WTC11 (cell line): ENCODE data around the gene ICAM1.

Experiments
- CREB1 ChIP-seq: sonication (generic); formaldehyde crosslinking; IDR thresholded peaks from 2 replicates; pipeline ENCODE4 v1.8.0; 2023; ENCODE audit warnings: mild to moderate bottlenecking, missing genetic modification reagents
- CREM ChIP-seq: sonication (generic); formaldehyde crosslinking; IDR thresholded peaks from 2 replicates; pipeline ENCODE4 v1.8.1; 2022; ENCODE audit warnings: mild to moderate bottlenecking, missing genetic modification reagents, moderate library complexity
- CTCF ChIP-seq: fragments of 200-600 bp; IDR thresholded peaks from 2 replicates; pipeline ENCODE4 v1.8.0; 2022; ENCODE audit warnings: antibody characterized with exemption
- E2F4 ChIP-seq: sonication (generic); formaldehyde crosslinking; IDR thresholded peaks from 2 replicates; pipeline ENCODE4 v1.8.1; 2022; ENCODE audit warnings: low read depth, mild to moderate bottlenecking, moderate library complexity, missing genetic modification reagents, borderline replicate concordance
- ESRRA ChIP-seq: sonication (generic); formaldehyde crosslinking; IDR thresholded peaks from 2 replicates; pipeline ENCODE4 v1.8.1; 2022; ENCODE audit warnings: mild to moderate bottlenecking, missing genetic modification reagents, borderline replicate concordance
- GRHL2 ChIP-seq: fragments of 250-450 bp; sonication (Bioruptor Pico); IDR thresholded peaks from 2 replicates; pipeline ENCODE4 v1.8.0; 2022; ENCODE audit warnings: mild to moderate bottlenecking, moderate library complexity; ENCODE audit not compliant: insufficient replicate concordance, severe bottlenecking
- HMGXB4 ChIP-seq: sonication (generic); formaldehyde crosslinking; IDR thresholded peaks from 2 replicates; pipeline ENCODE4 v1.8.1; 2023; ENCODE audit warnings: mild to moderate bottlenecking, moderate library complexity, missing genetic modification reagents
- IRF1 ChIP-seq: sonication (generic); formaldehyde crosslinking; IDR thresholded peaks from 2 replicates; pipeline ENCODE4 v1.8.0; 2023; ENCODE audit warnings: missing genetic modification reagents
- SP1 ChIP-seq: sonication (generic); formaldehyde crosslinking; conservative IDR thresholded peaks from 2 replicates; pipeline ENCODE4 v1.8.1; 2022; ENCODE audit warnings: missing genetic modification reagents
- ZNF138 ChIP-seq: sonication (generic); formaldehyde crosslinking; conservative IDR thresholded peaks from 2 replicates; pipeline ENCODE4 v1.8.1; 2022; ENCODE audit warnings: mild to moderate bottlenecking, moderate library complexity, missing genetic modification reagents
- TF ChIP-seq, protein P1 (sequence below): sonication (generic); formaldehyde crosslinking; conservative IDR thresholded peaks from 2 replicates; pipeline ENCODE4 v1.8.1; 2022; ENCODE audit warnings: mild to moderate bottlenecking, missing genetic modification reagents
- TF ChIP-seq, protein P2 (sequence below): sonication (generic); formaldehyde crosslinking; IDR thresholded peaks from 2 replicates; pipeline ENCODE4 v1.8.1; 2023; ENCODE audit warnings: mild to moderate bottlenecking, missing genetic modification reagents, moderate library complexity
- TF ChIP-seq, protein P3 (sequence below): sonication (generic); formaldehyde crosslinking; IDR thresholded peaks from 2 replicates; pipeline ENCODE4 v1.8.1; 2022; ENCODE audit warnings: low read depth, missing genetic modification reagents, borderline replicate concordance

DNA sequence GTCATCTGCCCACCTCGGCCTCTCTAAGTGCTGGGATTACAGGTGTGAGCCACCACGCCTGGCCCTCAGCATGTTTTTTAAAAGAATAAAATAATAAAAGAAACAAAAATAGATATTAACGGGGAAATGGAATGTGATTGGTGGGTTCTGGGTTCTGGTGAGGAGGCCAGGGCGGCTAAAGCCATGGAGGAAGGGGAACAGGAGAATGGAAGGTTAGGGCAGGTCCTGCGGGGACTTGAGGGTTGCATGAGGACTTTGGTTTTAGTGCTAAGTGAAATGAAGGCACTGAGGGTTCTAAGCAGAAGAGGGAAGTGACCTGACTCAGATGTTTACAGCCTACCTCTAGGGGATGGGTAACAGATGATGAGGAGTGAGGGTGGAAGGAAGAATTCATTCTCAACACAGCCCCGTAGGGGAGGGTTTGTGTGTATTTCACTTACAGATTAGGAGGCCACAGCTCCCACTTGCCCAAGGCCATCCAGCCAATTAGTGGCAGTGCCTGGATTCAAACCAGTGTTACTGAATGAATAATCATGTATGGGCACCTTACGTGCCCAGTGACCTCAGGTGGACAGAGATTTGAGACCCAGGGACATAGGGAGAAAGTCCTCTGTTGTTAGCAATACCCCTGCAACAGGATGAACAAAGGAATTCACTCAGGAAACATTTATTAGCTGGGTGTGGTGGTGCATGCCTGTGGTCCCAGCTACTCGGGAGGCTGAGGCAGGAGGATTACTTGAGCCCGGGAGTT, 25.6 kb upstream of the ICAM1 start:
- TF ChIP-seq, protein P1, sequence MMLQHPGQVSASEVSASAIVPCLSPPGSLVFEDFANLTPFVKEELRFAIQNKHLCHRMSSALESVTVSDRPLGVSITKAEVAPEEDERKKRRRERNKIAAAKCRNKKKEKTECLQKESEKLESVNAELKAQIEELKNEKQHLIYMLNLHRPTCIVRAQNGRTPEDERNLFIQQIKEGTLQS (CRISPR knock-in tag): no peak
- TF ChIP-seq CREB1 (CRISPR knock-in tag): no peak
- no peak for TF ChIP-seq IRF1 (CRISPR knock-in tag)
- no peak for TF ChIP-seq ZNF138 (CRISPR knock-in tag)
- TF ChIP-seq, protein P2, sequence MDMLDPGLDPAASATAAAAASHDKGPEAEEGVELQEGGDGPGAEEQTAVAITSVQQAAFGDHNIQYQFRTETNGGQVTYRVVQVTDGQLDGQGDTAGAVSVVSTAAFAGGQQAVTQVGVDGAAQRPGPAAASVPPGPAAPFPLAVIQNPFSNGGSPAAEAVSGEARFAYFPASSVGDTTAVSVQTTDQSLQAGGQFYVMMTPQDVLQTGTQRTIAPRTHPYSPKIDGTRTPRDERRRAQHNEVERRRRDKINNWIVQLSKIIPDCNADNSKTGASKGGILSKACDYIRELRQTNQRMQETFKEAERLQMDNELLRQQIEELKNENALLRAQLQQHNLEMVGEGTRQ (CRISPR knock-in tag): no peak
- TF ChIP-seq HMGXB4: no peak
- TF ChIP-seq ESRRA (CRISPR knock-in tag): no peak
- no peak for TF ChIP-seq CTCF
- no peak for TF ChIP-seq CREM (CRISPR knock-in tag)
- TF ChIP-seq, protein P3, sequence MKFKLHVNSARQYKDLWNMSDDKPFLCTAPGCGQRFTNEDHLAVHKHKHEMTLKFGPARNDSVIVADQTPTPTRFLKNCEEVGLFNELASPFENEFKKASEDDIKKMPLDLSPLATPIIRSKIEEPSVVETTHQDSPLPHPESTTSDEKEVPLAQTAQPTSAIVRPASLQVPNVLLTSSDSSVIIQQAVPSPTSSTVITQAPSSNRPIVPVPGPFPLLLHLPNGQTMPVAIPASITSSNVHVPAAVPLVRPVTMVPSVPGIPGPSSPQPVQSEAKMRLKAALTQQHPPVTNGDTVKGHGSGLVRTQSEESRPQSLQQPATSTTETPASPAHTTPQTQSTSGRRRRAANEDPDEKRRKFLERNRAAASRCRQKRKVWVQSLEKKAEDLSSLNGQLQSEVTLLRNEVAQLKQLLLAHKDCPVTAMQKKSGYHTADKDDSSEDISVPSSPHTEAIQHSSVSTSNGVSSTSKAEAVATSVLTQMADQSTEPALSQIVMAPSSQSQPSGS (CRISPR knock-in tag): no peak
- no peak for TF ChIP-seq SP1 (CRISPR knock-in tag)
- TF ChIP-seq E2F4 (CRISPR knock-in tag): no peak
- TF ChIP-seq GRHL2 (CRISPR knock-in tag): no peak
